ENCODE results near the gene CIAO1.
"Not testable (repeated sequence)": the region's sequence is repeated elsewhere in the genome, so short reads cannot be mapped to it uniquely, and the experiment has no call there.

- not testable (repeated sequence) for TF ChIP-seq CTCF, POLR2A (IDR thresholded peaks at IDR 0.05)
Measured at GRCh38 chr2:96294271-96294670, 28.2 kb downstream of the CIAO1 start.

Measured in upper lobe of left lung (tissue), 4 donors.